BLaER1 (cell line): ENCODE data around the gene PRF1.
"Not testable (repeated sequence)": the region's sequence is repeated elsewhere in the genome, so short reads cannot be mapped to it uniquely, and the experiment has no call there.

Source experiments
- H3K27ac ChIP-seq: shearing (Covaris generic); formaldehyde crosslinking; 2 replicates; pipeline ENCODE4 v1.8.1; 2022
- H3K27me3 ChIP-seq: shearing (Covaris generic); formaldehyde crosslinking; 2 replicates; pipeline ENCODE4 v1.8.1; 2022
- H3K36me3 ChIP-seq: shearing (Covaris generic); formaldehyde crosslinking; 2 replicates; pipeline ENCODE4 v1.8.1; 2022
- H3K4me1 ChIP-seq: shearing (Covaris generic); formaldehyde crosslinking; 2 replicates; pipeline ENCODE4 v1.8.1; 2022
- H3K4me2 ChIP-seq: shearing (Covaris generic); formaldehyde crosslinking; 2 replicates; pipeline ENCODE4 v1.8.1; 2022
- H3K4me3 ChIP-seq: shearing (Covaris generic); formaldehyde crosslinking; 2 replicates; pipeline ENCODE4 v1.8.1; 2022
- H3K9ac ChIP-seq: shearing (Covaris generic); formaldehyde crosslinking; 2 replicates; pipeline ENCODE4 v1.8.1; 2022
- H3K9me3 ChIP-seq: shearing (Covaris generic); formaldehyde crosslinking; 2 replicates; pipeline ENCODE4 v1.8.1; 2022
- H4K20me1 ChIP-seq: shearing (Covaris generic); formaldehyde crosslinking; 2 replicates; pipeline ENCODE4 v1.8.1; 2022
- Cebpa-rat ChIP-seq: shearing (Covaris generic); IDR thresholded peaks from 2 replicates; pipeline ENCODE4 v1.8.1; 2022

Gene PRF1

DNA sequence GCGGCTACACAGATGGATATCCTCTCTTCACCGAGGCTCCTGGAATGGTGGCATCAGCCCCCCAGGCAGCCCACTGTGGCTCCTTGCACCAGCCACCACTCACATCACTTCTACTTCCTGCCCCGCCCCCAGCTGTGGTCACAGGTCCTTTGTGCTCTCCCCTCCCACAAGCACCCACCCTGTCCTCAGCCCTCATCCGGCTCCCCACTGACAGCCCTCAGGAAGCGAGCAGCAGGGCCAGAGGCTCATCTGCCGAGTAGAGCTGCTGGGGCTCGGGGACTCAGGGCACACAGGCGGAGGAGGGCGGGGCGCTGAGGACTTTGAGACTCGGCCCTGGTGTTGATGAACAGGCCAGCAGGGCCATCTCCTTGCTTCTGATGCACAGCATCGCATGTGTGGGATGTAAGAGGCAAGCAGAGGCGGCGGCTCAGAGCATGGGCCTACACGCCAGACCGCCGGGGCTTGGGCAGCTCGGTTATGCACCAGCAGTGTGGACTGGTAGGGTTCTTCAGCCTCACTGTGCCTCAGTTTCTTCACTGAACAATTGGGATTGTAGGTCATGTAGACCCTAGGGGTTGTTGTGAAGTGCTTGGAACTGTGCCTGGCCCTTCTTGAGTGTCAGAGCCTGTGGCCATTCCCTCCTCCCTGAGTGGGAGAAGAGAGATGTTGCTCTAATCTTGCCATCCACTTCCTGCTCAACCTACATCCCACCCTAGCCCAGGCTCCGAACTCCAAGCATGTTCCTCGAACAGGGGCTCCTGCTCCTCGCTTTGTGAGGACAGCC is at the start of gene PRF1:
PRF1 (minus strand) TSS at position 77 of the 784 bp plus-strand sequence. CDS start 1,839 bp downstream, outside the sequence.
- Histone ChIP-seq H3K4me3 (no peak within 1 kb of the TSS), H3K9me3 (no peaks in the 10 kb centered on the region), H3K27ac (peak within 1 kb of the TSS; percentile 23; the same call in 1 of the 2 replicates), H3K4me2 (peak within 1 kb of the TSS; percentile 68), H3K36me3 (no peaks in the 10 kb centered on the region), H3K9ac (no peak within 1 kb of the TSS), H4K20me1 (no peaks in the 10 kb centered on the region), H3K4me1 (peaks cover 36% of the 10 kb centered on the region), H3K27me3 (no peaks in the 10 kb centered on the region)
- TF ChIP-seq Cebpa-rat, result no peak

DNA sequence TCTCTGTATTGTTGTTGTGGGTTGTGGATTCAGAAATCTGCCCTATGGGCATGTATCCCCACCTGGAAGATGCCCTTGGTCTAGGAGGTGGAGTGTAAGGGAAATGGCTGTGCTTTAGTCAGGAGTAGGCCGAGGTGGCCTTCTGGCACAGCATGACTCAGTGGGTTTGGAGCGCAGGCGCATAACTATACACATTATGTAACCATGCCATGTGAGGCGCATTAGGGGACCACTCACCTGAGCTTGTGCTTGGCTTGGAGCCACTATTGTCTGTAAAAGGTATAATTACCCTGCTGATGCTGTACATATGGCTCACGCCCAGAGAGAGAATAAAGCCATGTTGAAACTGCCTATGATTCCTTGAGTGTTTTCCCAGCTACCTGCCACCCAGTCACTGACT is 49.1 kb upstream of the PRF1 start:
- Histone ChIP-seq H3K27me3 (no peaks in the 10 kb centered on the region), H3K9me3 (peaks cover 72% of the 10 kb centered on the region), H3K4me2 (no peak overlapping the region), H3K27ac (no peak overlapping the region), H3K36me3 (no peaks in the 10 kb centered on the region), H3K9ac (no peak overlapping the region), H4K20me1 (no peaks in the 10 kb centered on the region), H3K4me1 (peaks cover 12% of the 10 kb centered on the region), H3K4me3 (no peak overlapping the region)
- no peak for TF ChIP-seq Cebpa-rat

DNA sequence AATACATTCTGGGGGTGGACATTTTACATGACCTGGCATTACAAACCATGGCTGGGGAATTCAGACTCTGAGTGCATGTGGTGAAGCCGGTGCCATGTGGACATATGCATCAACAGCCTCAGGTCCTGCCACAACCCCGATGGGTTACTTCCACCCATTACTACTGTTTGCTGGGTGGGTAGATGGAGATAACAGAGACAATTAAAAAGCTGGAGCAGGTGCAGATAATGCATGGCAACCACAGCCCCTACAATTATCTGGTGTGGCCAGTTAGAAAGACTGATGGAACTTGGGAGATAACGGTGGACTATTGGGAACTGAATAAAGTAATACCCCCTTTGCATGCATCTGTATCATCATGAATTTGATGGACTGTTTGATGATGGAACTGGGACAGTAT is 48.2 kb upstream of the PRF1 start:
- no peak for TF ChIP-seq Cebpa-rat
- no peak overlapping the region for H3K4me2 ChIP-seq
- H3K4me3 ChIP-seq, result no peak overlapping the region
- no peaks in the 10 kb centered on the region for H3K36me3 ChIP-seq
- H3K27ac ChIP-seq, result no peak overlapping the region
- no peak overlapping the region for H3K9ac ChIP-seq
- H4K20me1 ChIP-seq, result no peaks in the 10 kb centered on the region
- peaks cover 72% of the 10 kb centered on the region for H3K9me3 ChIP-seq
- no peaks in the 10 kb centered on the region for H3K27me3 ChIP-seq
- peaks cover 2% of the 10 kb centered on the region for H3K4me1 ChIP-seq

DNA sequence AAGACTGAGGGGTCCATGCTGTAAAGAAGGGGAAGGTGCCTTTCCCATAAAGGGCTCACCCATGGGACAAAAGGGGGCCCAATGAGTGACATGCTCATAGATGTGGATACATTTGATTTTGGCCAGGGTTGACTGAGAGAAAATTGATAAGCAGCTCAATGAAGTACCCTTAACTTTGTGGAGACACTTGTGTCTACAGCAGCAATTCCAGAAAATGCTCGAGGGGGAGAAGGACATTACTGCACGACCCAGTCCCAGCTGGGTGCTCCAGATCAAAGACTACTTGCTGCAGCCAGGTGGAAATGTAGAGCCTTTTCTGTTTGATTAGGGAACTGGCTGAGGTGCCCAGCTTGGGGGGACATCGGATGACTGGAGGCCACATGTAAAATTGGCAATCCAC is 47.6 kb upstream of the PRF1 start:
- no peaks in the 10 kb centered on the region for H3K36me3 ChIP-seq
- no peak overlapping the region for H3K9ac ChIP-seq
- H4K20me1 ChIP-seq, result no peaks in the 10 kb centered on the region
- H3K27ac ChIP-seq, result no peak overlapping the region
- no peak overlapping the region for H3K4me3 ChIP-seq
- H3K9me3 ChIP-seq, result peaks cover 72% of the 10 kb centered on the region
- no peak for TF ChIP-seq Cebpa-rat
- H3K4me1 ChIP-seq, result no peaks in the 10 kb centered on the region
- no peak overlapping the region for H3K4me2 ChIP-seq
- H3K27me3 ChIP-seq, result no peaks in the 10 kb centered on the region

DNA sequence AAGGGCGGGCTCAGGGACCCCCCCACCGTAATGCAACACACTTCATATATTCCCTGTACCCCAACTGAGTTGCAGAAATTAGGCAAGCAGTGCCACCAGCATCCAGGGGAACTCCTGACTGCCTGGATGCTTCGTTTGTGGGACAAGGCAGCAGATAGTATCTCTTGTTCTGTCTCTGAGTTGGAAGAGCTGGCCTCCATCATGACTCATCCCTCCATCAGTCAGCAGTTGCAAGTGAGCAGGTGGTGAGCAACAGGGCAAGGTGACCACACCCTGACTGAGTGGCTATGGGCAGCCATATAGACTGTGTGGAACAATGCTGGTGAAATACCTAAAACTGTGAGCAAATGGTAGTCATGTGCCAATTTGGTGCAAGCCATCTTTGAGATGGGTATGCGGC is 47.0 kb upstream of the PRF1 start:
- no peaks in the 10 kb centered on the region for H3K36me3 ChIP-seq
- TF ChIP-seq Cebpa-rat, result no peak
- no peak overlapping the region for H3K27ac ChIP-seq
- no peak overlapping the region for H3K4me2 ChIP-seq
- peaks cover 72% of the 10 kb centered on the region for H3K9me3 ChIP-seq
- H3K4me1 ChIP-seq, result no peaks in the 10 kb centered on the region
- no peaks in the 10 kb centered on the region for H4K20me1 ChIP-seq
- H3K27me3 ChIP-seq, result no peaks in the 10 kb centered on the region
- H3K4me3 ChIP-seq, result no peak overlapping the region
- H3K9ac ChIP-seq, result no peak overlapping the region

DNA sequence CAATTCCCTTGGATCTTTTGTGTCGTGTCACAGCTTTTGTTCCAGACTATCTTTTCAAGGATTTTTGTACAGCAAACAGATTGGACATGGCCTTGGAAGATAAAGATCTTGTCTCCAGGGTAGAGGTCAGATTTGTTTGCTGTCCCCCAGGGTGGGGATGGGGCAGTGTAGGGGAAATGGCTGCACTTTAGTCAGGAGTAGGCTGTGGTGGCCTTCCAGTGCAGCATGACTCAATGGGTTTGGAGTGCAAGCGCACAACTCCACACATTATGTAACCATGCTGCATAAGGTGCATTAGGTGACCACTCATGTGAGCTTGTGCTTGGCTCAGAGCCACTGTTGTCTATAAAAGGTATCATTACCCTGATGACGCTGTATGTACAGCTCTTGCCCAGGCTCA is 45.9 kb upstream of the PRF1 start:
- no peak overlapping the region for H3K27ac ChIP-seq

DNA sequence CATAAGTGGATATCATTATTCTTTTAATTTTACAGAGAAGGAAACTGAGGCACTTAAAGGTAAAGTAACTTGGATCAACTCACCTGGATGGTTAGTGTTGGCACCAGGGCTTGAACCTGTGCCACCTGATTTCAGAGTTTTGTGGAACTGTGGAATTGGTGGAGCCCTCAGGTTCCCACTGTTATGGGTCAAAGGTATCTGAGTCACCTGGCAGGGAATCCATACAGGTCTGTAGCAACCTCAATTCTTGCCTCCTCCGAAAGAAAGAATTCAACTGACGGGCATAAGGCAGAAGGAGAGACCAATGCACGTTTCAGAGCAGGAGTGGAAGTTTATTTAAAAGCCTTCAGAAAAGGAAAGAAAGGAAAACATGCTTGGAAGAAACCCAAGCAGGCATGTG is 44.5 kb upstream of the PRF1 start:
- no peaks in the 10 kb centered on the region for H3K36me3 ChIP-seq
- H3K4me1 ChIP-seq, result no peaks in the 10 kb centered on the region
- no peaks in the 10 kb centered on the region for H4K20me1 ChIP-seq
- TF ChIP-seq Cebpa-rat, result no peak
- peaks cover 52% of the 10 kb centered on the region for H3K9me3 ChIP-seq
- H3K4me2 ChIP-seq, result no peak overlapping the region
- H3K27ac ChIP-seq, result no peak overlapping the region
- no peak overlapping the region for H3K9ac ChIP-seq
- H3K4me3 ChIP-seq, result no peak overlapping the region
- H3K27me3 ChIP-seq, result no peaks in the 10 kb centered on the region

More for the DNA sequence above, 45.9 kb upstream of the PRF1 start:
- H4K20me1 ChIP-seq, result no peaks in the 10 kb centered on the region
- H3K9me3 ChIP-seq, result peaks cover 65% of the 10 kb centered on the region
- no peak overlapping the region for H3K4me2 ChIP-seq
- no peak overlapping the region for H3K4me3 ChIP-seq
- no peaks in the 10 kb centered on the region for H3K4me1 ChIP-seq
- H3K9ac ChIP-seq, result no peak overlapping the region
- H3K27me3 ChIP-seq, result no peaks in the 10 kb centered on the region
- no peak for TF ChIP-seq Cebpa-rat
- H3K36me3 ChIP-seq, result no peaks in the 10 kb centered on the region

DNA sequence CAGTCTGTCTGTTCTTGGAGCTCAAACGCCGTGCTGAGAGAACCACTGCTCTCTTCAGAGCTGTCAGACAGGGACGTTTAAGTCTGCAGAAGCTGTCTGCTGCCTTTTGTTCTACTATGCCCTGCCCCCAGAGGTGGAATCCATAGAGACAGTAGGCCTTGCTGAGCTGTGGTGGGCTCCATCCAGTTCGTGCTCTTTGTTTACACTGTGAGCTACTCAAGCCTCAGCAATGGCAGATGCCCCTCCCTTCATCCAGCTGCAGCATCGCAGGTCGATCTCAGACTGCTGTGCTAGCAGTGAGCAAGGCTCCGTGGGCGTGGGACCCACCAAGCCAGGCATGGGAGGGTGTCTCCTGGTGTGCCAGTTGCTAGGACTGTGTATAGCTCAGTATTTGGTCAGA is 42.4 kb upstream of the PRF1 start:
- not testable (repeated sequence) for H3K27ac ChIP-seq, H3K4me3 ChIP-seq, H3K27me3 ChIP-seq, H3K4me1 ChIP-seq, H3K4me2 ChIP-seq, H3K9ac ChIP-seq, H4K20me1 ChIP-seq, H3K36me3 ChIP-seq
- peaks cover 31% of the 10 kb centered on the region for H3K9me3 ChIP-seq

DNA sequence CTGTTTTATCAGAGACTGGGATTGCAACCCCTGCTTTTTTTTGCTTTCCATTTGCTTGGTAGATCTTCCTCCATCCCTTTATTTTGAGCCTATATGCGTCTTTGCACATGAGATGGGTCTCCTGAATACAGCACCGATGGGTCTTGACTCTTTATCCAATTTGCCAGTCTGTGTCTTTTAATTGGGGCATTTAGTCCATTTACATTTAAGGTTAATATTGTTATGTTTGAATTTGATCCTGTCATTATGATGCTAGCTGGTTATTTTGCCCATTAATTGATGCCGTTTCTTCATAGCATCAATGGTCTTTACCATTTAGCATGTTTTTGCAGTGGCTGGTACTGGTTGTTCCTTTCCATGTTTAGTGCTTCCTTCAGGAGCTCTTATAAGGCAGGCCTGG is 40.7 kb upstream of the PRF1 start:
- not testable (repeated sequence) for H3K4me1 ChIP-seq, H3K36me3 ChIP-seq

DNA sequence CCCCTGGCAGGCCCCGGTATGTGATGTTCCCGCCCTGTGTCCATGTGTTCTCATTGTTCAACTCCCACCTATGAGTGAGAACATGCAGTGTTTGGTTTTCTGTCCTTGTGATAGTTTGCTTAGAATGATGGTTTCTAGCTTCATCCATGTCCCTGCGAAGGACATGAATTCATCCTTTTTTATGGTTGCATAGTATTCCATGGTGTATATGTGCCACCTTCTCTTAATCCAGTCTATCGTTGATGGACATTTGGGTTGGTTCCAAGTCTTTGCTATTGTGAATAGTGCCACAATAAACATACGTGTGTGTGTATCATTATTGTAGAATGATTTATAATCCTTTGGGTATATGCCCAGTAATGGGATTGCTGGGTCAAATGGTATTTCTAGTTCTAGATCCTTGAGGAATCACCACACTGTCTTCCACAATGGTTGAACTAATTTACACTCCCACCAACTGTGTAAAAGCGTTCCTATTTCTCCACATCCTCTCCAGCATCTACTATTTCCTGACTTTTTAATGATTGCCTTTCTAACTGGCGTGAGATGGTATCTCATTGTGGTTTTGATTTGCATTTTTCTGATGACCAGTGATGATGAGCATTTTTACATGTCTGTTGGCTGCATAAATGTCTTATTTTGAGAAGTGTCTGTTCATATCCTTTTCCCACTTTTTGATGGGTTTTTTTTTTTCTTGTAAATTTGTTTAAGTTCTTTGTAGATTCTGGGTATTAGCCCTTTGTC is 37.3 kb upstream of the PRF1 start:
- H3K4me3 ChIP-seq, H3K9ac ChIP-seq, H3K36me3 ChIP-seq, H3K4me1 ChIP-seq, H3K27ac ChIP-seq, H4K20me1 ChIP-seq, H3K4me2 ChIP-seq, H3K27me3 ChIP-seq, H3K9me3 ChIP-seq: not testable (repeated sequence)

More for the DNA sequence above, 40.7 kb upstream of the PRF1 start:
- H3K4me3 ChIP-seq, H3K4me2 ChIP-seq, H3K27me3 ChIP-seq, H3K27ac ChIP-seq, H4K20me1 ChIP-seq, H3K9ac ChIP-seq: not testable (repeated sequence)
- peaks cover 14% of the 10 kb centered on the region for H3K9me3 ChIP-seq

DNA sequence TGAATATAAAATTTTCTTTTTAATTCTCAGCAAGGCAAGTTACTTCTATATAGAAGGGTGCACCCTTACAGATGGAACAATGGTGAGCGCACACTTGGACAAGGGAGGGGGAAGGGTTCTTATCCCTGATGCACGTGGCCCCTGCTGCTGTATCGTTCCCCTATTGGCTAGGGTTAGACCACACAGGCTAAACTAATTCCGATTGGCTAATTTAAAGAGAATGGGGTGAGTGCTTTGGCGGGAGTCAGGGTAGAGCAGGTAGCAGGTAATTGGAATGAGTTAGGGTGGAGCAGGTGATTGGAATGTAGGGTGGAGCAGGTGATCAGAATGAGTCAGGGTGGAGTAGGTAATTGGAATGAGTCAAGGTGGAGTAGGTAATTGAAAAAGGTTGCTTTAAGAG is 32.0 kb upstream of the PRF1 start:
- not testable (repeated sequence) for H3K4me3 ChIP-seq, H3K4me2 ChIP-seq, H3K9ac ChIP-seq, H3K36me3 ChIP-seq, H3K4me1 ChIP-seq, H3K27me3 ChIP-seq, H4K20me1 ChIP-seq, H3K27ac ChIP-seq
- H3K9me3 ChIP-seq, result peaks cover 15% of the 10 kb centered on the region
